GM12878 (cell line): ENCODE results near the gene ADCK1. TPM values are rescaled to one million over a fixed set of nuclear protein-coding genes. Genes with fewer than 3 reads are reported as not detected.
A peak's percentile ranks its signal among the peaks of the same experiment; 100 is the strongest.

Experiments used
- KDM1A ChIP-seq: fragments of 200-600 bp; sonication (generic); IDR thresholded peaks from 2 replicates; pipeline ENCODE4 v1.6.1; 2016; ENCODE audit warnings: borderline replicate concordance
- PRDM15 ChIP-seq: fragments of 450-650 bp; formaldehyde crosslinking; IDR thresholded peaks from 2 replicates; pipeline ENCODE4 v1.4.0; 2020; ENCODE audit warnings: mild to moderate bottlenecking, moderate library complexity
- ZBTB40 ChIP-seq: fragments of 450-650 bp; IDR thresholded peaks from 2 replicates; pipeline ENCODE4 v1.6.1; 2016; ENCODE audit warnings: mild to moderate bottlenecking, moderate library complexity, borderline replicate concordance
- ZNF384 ChIP-seq: IDR thresholded peaks from 2 replicates; pipeline ENCODE4 v1.6.1; 2012; ENCODE audit warnings: low read depth, mild to moderate bottlenecking, low read length, improper control_type of control experiment, borderline replicate concordance
- polyA plus RNA-seq, 11 experiments: library from polyadenylated mRNA; depleted of rRNA in 4 of 11; unstranded in 6 of 11; stranded (reverse) in 5 of 11; fragments of >200 nt; fragmentation: Nextera tagmentation in 4 of 11; fragmentation: Illumina TruSeq in 1 of 11; extraction: Ambion mirVana in 4 of 11; extraction: Trizol in 1 of 11; gene quantifications; 1 replicate in 1 of 11; 2 replicates in 10 of 11; pipeline versions ENCODE4 v1.2.1 to v1.2.3, GENCODE V29; 2011 to 2016; ENCODE audit warnings: inconsistent platforms in 2 of 11, missing spikeins in 2 of 11, low read depth in 1 of 11
- total RNA-seq, 4 experiments: library from RNA; depleted of rRNA in 3 of 4; stranded (reverse); fragments of >200 nt in 3 of 4; fragmentation: Illumina TruSeq in 1 of 4; extraction: Trizol in 1 of 4; gene quantifications; 2 replicates each; pipeline versions ENCODE4 v1.2.1 to v1.2.3, GENCODE V29; 2013 to 2021

ADCK1 gene
- total and polyA plus RNA-seq, 10 of the 15 experiments (the other 5 are each of a cell fraction or from before 2014, with no cell fraction given), result 3.3 to 8.5 (median 5.1) TPM

- no peak for TF ChIP-seq PRDM15 (CRISPR knock-in tag)
- no peak for TF ChIP-seq ZBTB40
- peak; percentile 19; the same call in 1 of the 2 replicates for TF ChIP-seq ZNF384
- TF ChIP-seq KDM1A, result no peak
- TF ChIP-seq, all 136 proteins: peak for 48
These were observed at the start of gene ADCK1 (continued) for GRCh38 chr14:77799863-77800730.
